Measurements from ENCODE around the gene GRM4.
"Not testable (repeated sequence)": the region's sequence is repeated elsewhere in the genome, so short reads cannot be mapped to it uniquely, and the experiment has no call there.

The GRM4 gene

GRCh38 chr6:34146021-34146782 is at the start of gene GRM4:
TSS of gene GRM4 (minus strand) at chr6:34146087. CDS start at chr6:34133496, 12,591 bp downstream.
- no peak for DNase-seq

- no peak for DNase-seq
Observed at GRCh38 chr6:34194772-34195171, 48.9 kb upstream of the GRM4 start.

GRCh38 chr6:34190504-34191122 is 44.7 kb upstream of the GRM4 start:
- no peak for DNase-seq

GRCh38 chr6:34189806-34190503 is 44.1 kb upstream of the GRM4 start:
- DNase-seq, result no peak

GRCh38 chr6:34184726-34185125 is 38.8 kb upstream of the GRM4 start:
- not testable (repeated sequence) for DNase-seq

GRCh38 chr6:34182751-34183531 is 37.1 kb upstream of the GRM4 start:
- no peak for DNase-seq

GRCh38 chr6:34181908-34182307 is 36.0 kb upstream of the GRM4 start:
- no peak for DNase-seq

- no peak for DNase-seq
Observed at GRCh38 chr6:34179106-34179720, 33.3 kb upstream of the GRM4 start.

GRCh38 chr6:34178357-34179105 is 32.6 kb upstream of the GRM4 start:
- DNase-seq, result no peak

- no peak for DNase-seq
Observed at GRCh38 chr6:34177181-34177591, 31.3 kb upstream of the GRM4 start.

GRCh38 chr6:34176261-34177031 is 30.6 kb upstream of the GRM4 start:
- no peak for DNase-seq

- DNase-seq, result no peak
Observed at GRCh38 chr6:34174846-34175399, 29.0 kb upstream of the GRM4 start.

GRCh38 chr6:34172961-34173775 is 27.3 kb upstream of the GRM4 start:
- DNase-seq, result no peak

GRCh38 chr6:34170346-34170745 is 24.5 kb upstream of the GRM4 start:
- DNase-seq, result no peak

- DNase-seq, result no peak
Observed at GRCh38 chr6:34169897-34170296, 24.0 kb upstream of the GRM4 start.

- no peak for DNase-seq
Observed at GRCh38 chr6:34161857-34162515, 16.1 kb upstream of the GRM4 start.

- no peak for DNase-seq
Observed at GRCh38 chr6:34159844-34160243, 14.0 kb upstream of the GRM4 start.

- no peak for DNase-seq
Observed at GRCh38 chr6:34158876-34159275, 13.0 kb upstream of the GRM4 start.

- DNase-seq, result no peak
Observed at GRCh38 chr6:34157851-34158250, 12.0 kb upstream of the GRM4 start.
